K562 (cell line): ENCODE measurements around the gene PRKAG2. TPM values are rescaled to one million over a fixed set of nuclear protein-coding genes. Genes with fewer than 3 reads are reported as not detected.
A peak's percentile ranks its signal among the peaks of the same experiment; 100 is the strongest.

Experiments used
- ATAC-seq: fragments of 200-7000 bp; cut with Tn5 transposase; 3 replicates; pipeline ENCODE4 v1.9.1; 2020; ENCODE audit warnings: moderate library complexity
- BruUV-seq: library from RNA; stranded (reverse); fragments of 400-500 nt; replicated peaks from 2 replicates; lab custom pipeline; 2021; lab: Mats Ljungman, UMichigan
- CTCF ChIA-PET: fragments of 300-600 bp; formaldehyde crosslinking; extraction: SDS; loops from one replicate; lab custom pipeline; 2021; ENCODE audit warnings: low intra/inter-chr PET ratio; lab: Yijun Ruan, JAX
- POLR2A ChIA-PET: fragments of 300-600, 350-650 bp; sonication (Branson Sonifier 250); formaldehyde crosslinking; extraction: SDS; loops from one replicate; lab custom pipeline; 2021; ENCODE audit warnings: antibody characterized with exemption, inconsistent platforms; lab: Yijun Ruan, JAX
- DNase-seq, 4 experiments: peaks; one replicate each; pipeline versions ENCODE4 v3.0.0 to v3.0.0-alpha.2; 2011 to 2018; ENCODE audit warnings: low spot score in 3 of 4, mixed read lengths in 3 of 4; ENCODE audit errors: extremely low read depth in 1 of 4
- FAIRE-seq: peaks from 2 replicates; lab custom pipeline; 2011; peaks lifted over from hg19 to GRCh38; lab: Jason Lieb, UNC
- H2AFZ ChIP-seq: 2 replicates; pipeline ENCODE4 v1.6.0; 2011; ENCODE audit warnings: low read depth, low read length, control low read depth, inconsistent platforms
- H3K27ac ChIP-seq: fragments of 200-600 bp; 3 replicates; pipeline ENCODE4 v1.8.0; 2011; ENCODE audit warnings: low read depth, mild to moderate bottlenecking, control low read depth, inconsistent platforms, low read length, moderate library complexity, mixed read lengths; ENCODE audit errors: extremely low read depth
- H3K27me3 ChIP-seq, 2 experiments: fragments of 300-600 bp in 1 of 2; 2 replicates in 1 of 2; 3 replicates in 1 of 2; pipeline versions ENCODE4 v1.6.0 to v1.8.0; 2011; ENCODE audit warnings: inconsistent platforms in 2 of 2, low read length in 2 of 2, mild to moderate bottlenecking in 1 of 2, mixed read lengths in 1 of 2, moderate library complexity in 1 of 2; ENCODE audit not compliant: control insufficient read depth in 2 of 2, insufficient read depth in 2 of 2
- H3K36me3 ChIP-seq: fragments of 300-600 bp; 3 replicates; pipeline ENCODE4 v1.8.0; 2011; ENCODE audit warnings: mild to moderate bottlenecking, low read length, inconsistent platforms; ENCODE audit not compliant: control insufficient read depth, insufficient read depth
- H3K4me1 ChIP-seq, 2 experiments: fragments of 200-600 bp in 1 of 2; replicated peaks in 1 of 2; 2 replicates in 1 of 2; 3 replicates in 1 of 2; pipeline versions ENCODE4 v1.5.1 to v1.8.0; 2011; ENCODE audit warnings: inconsistent platforms in 2 of 2, low read length in 2 of 2, mild to moderate bottlenecking in 1 of 2, mixed read lengths in 1 of 2, moderate library complexity in 1 of 2; ENCODE audit not compliant: control insufficient read depth in 2 of 2, insufficient read depth in 2 of 2
- H3K4me2 ChIP-seq: 2 replicates; pipeline ENCODE4 v1.6.1; 2011; ENCODE audit warnings: low read length, control low read depth, inconsistent platforms, mixed read lengths; ENCODE audit not compliant: insufficient read depth
- H3K4me3 ChIP-seq: fragments of 200-600 bp; sonication (generic), shearing (Covaris generic); 2 replicates; pipeline ENCODE4 v1.5.1; 2016; ENCODE audit warnings: control low read depth, inconsistent platforms
- H3K79me2 ChIP-seq: fragments of 200-600 bp; 3 replicates; pipeline ENCODE4 v1.8.0; 2011; ENCODE audit warnings: low read length, inconsistent platforms; ENCODE audit not compliant: control insufficient read depth, insufficient read depth
- H3K9ac ChIP-seq, 2 experiments: 2 replicates each; pipeline versions ENCODE4 v1.6.0 to v1.6.1; 2011; ENCODE audit warnings: low read depth in 2 of 2, low read length in 2 of 2, control low read depth in 1 of 2, inconsistent platforms in 1 of 2, mild to moderate bottlenecking in 1 of 2, mixed read lengths in 1 of 2; ENCODE audit not compliant: insufficient read depth in 1 of 2
- H3K9me1 ChIP-seq: one replicate; pipeline ENCODE4 v1.6.0; 2011; ENCODE audit warnings: inconsistent platforms, mild to moderate bottlenecking, low read length, moderate library complexity; ENCODE audit not compliant: control insufficient read depth, insufficient read depth
- H3K9me3 ChIP-seq: replicated peaks from 2 replicates; pipeline ENCODE4 v1.5.1; 2011; ENCODE audit warnings: low read depth, low read length, inconsistent platforms; ENCODE audit not compliant: control insufficient read depth, insufficient read depth
- H4K20me1 ChIP-seq: replicated peaks from 2 replicates; pipeline ENCODE4 v1.6.1; 2011; ENCODE audit warnings: low read length, inconsistent platforms, mixed read lengths; ENCODE audit not compliant: control insufficient read depth, insufficient read depth
- CREB3 ChIP-seq: fragments of 450-650 bp; conservative IDR thresholded peaks from 2 replicates; pipeline ENCODE4 v1.6.1; 2016; ENCODE audit warnings: missing genetic modification characterization, low read depth, mild to moderate bottlenecking, missing compliant biosample characterization, moderate library complexity
- JUND ChIP-seq, 2 experiments: IDR thresholded peaks; 2 replicates in 1 of 2; 3 replicates in 1 of 2; pipeline ENCODE4 v1.6.1; 2011; ENCODE audit warnings: borderline replicate concordance in 2 of 2, low read depth in 2 of 2, low read length in 2 of 2, improper control_type of control experiment in 1 of 2, missing biosample characterization in 1 of 2, missing genetic modification characterization in 1 of 2, missing genetic modification reagents in 1 of 2
- MEIS2 ChIP-seq: fragments of 450-650 bp; IDR thresholded peaks from 2 replicates; pipeline ENCODE4 v1.6.1; 2014; ENCODE audit warnings: mild to moderate bottlenecking; ENCODE audit not compliant: partially characterized antibody
- ZBTB43 ChIP-seq: sonication (generic); formaldehyde crosslinking; IDR thresholded peaks from 2 replicates; pipeline ENCODE4 v1.8.0; 2023; ENCODE audit warnings: mild to moderate bottlenecking, missing genetic modification reagents
- ZBTB7A ChIP-seq: IDR thresholded peaks from 2 replicates; pipeline ENCODE4 v1.6.1; 2011; ENCODE audit warnings: low read depth, mild to moderate bottlenecking, low read length, moderate library complexity, borderline replicate concordance; ENCODE audit not compliant: control insufficient read depth
- ZNF263 ChIP-seq: sonication (generic); formaldehyde crosslinking; IDR thresholded peaks from 2 replicates; pipeline ENCODE4 v1.8.0; 2022; ENCODE audit warnings: mild to moderate bottlenecking, missing genetic modification reagents, borderline replicate concordance
- WGBS: fragments of 100-300 bp; shearing (Covaris generic); methylation state at CpG from one replicate; pipeline ENCODE4 v1.1.6; 2016; ENCODE audit warnings: low coverage, mixed read lengths; ENCODE audit not compliant: insufficient coverage; ENCODE audit errors: missing lambda C conversion rate; 5-methylcytosine and 5-hydroxymethylcytosine counted together
- in situ Hi-C: fragments of 300-500 bp; cut with MboI; formaldehyde crosslinking; loops from 4 replicates; pipeline ENCODE4 v1.15.0; 2018; ENCODE audit warnings: inconsistent platforms, mixed read lengths
- intact Hi-C: fragments of 100-400 bp; cut with micrococcal nuclease; formaldehyde crosslinking; loops from 2 replicates; pipeline ENCODE4 v1.14.2; 2022
- polyA plus RNA-seq, 8 experiments: library from polyadenylated mRNA; depleted of rRNA in 4 of 8; stranded (reverse) in 5 of 8; unstranded in 3 of 8; fragments of >200 nt; fragmentation: Nextera tagmentation in 2 of 8; fragmentation: Illumina TruSeq in 1 of 8; extraction: Ambion mirVana in 2 of 8; extraction: Trizol in 1 of 8; gene quantifications; 2 replicates each; pipeline versions ENCODE4 v1.2.1 to v1.2.3, GENCODE V29; 2011 to 2014; ENCODE audit warnings: inconsistent platforms in 1 of 8, missing spikeins in 1 of 8
- total RNA-seq, 7 experiments: library from RNA; depleted of rRNA in 6 of 7; stranded (reverse); fragments of >200 nt in 6 of 7; fragmentation: Illumina TruSeq in 2 of 7; extraction: Trizol in 2 of 7; gene quantifications; 2 replicates each; pipeline versions ENCODE4 v1.2.1 to v1.2.3, GENCODE V29; 2011 to 2021; ENCODE audit warnings: low replicate concordance in 1 of 7

Gene PRKAG2
- total and polyA plus RNA-seq, 9 of the 15 experiments (the other 6 are each of a cell fraction or from before 2014, with no cell fraction given): 0.99 to 5.6 (median 3.3) TPM

GRCh38 chr7:151832656-151833055, 44.3 kb downstream of the PRKAG2 start:
- H3K27me3 ChIP-seq: peaks cover 66 to 77% of the 10 kb centered on the region in 2 experiments
- H3K4me2 ChIP-seq: no peak overlapping the region
- no peak overlapping the region for H3K27ac ChIP-seq
- DNase-seq: no peak
- ChIA-PET POLR2A (interaction anchor here (0.7 kb wide), 1 partner anchor 8 kb away, joined by 3 read pairs; no protein-coding TSS in a partner anchor), CTCF (no interaction called here)
- intact Hi-C loops (no loop called here), in situ Hi-C loops (no loop called here)
- H3K4me1 ChIP-seq: peaks cover 0 to 3% of the 10 kb centered on the region in 2 experiments; a peak in 1 of 5 replicates
- no peak overlapping the region for H3K4me3 ChIP-seq
- WGBS: 4% methylated on average over 11 of the region's 11 CpGs
- no peak for FAIRE-seq
- no peaks in the 10 kb centered on the region for H3K9me1 ChIP-seq
- H3K9ac ChIP-seq: no peak overlapping the region
- H4K20me1 ChIP-seq: peaks cover 14% of the 10 kb centered on the region
- no peak overlapping the region for H2AFZ ChIP-seq
- H3K36me3 ChIP-seq: no peaks in the 10 kb centered on the region
- TF ChIP-seq ZBTB7A (0 out of 2 replicates have a peak, but pooled peaks have one; percentile 15), JUND (IDR thresholded peaks at IDR 0.05; ENCODE audit: borderline replicate concordance, low read depth, low read length) (no peak), JUND (tag; IDR thresholded peaks at IDR 0.05; ENCODE audit: borderline replicate concordance, low read depth, low read length) (no peak)
- BruUV-seq: no TSS peak
- H3K79me2 ChIP-seq: no peaks in the 10 kb centered on the region
- ATAC-seq: no peak
- H3K9me3 ChIP-seq: no peaks in the 10 kb centered on the region

DNA sequence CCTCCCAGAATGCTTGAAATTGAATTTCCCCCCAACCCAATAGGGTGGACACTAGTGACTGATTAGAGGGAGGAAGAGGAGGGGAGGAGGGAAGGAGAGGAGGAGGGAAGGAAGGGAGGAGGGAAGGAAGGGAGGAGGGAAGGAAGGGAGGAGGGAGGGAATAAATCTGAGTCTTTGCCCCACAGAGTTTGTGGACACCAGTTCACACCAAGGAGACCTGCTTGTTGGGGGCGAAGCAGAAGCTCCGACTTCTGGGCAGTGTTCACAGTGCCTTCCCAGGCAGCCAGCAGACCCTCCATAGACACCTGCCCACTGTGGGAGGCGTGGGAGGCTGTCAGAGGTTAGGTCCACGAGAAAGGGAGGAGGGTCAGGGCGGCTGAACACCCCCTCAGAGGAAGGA, 44.8 kb downstream of the PRKAG2 start:
- H3K27ac ChIP-seq: no peak overlapping the region
- no peaks in the 10 kb centered on the region for H3K79me2 ChIP-seq
- H3K4me1 ChIP-seq: peaks cover 0 to 3% of the 10 kb centered on the region in 2 experiments; a peak in 1 of 5 replicates
- no peaks in the 10 kb centered on the region for H3K36me3 ChIP-seq
- H3K9me1 ChIP-seq: no peaks in the 10 kb centered on the region
- WGBS: 3% methylated on average over 4 of the region's 5 CpGs
- H3K27me3 ChIP-seq: peaks cover 61 to 73% of the 10 kb centered on the region in 2 experiments
- BruUV-seq: no TSS peak
- ATAC-seq (no peak), DNase-seq (no peak), FAIRE-seq (no peak)
- intact Hi-C loops (no loop called here), in situ Hi-C loops (no loop called here)
- H3K4me2 ChIP-seq: no peak overlapping the region
- TF ChIP-seq CREB3 (no peak), MEIS2 (no peak), ZNF263 (CRISPR knock-in tag) (peak; percentile 95), ZBTB43 (CRISPR knock-in tag) (no peak)
- H4K20me1 ChIP-seq: peaks cover 14% of the 10 kb centered on the region
- CTCF ChIA-PET: no interaction called here
- no peaks in the 10 kb centered on the region for H3K9me3 ChIP-seq
- POLR2A ChIA-PET: no interaction called here
- H2AFZ ChIP-seq: no peak overlapping the region
- no peak overlapping the region for H3K9ac ChIP-seq
- H3K4me3 ChIP-seq: no peak overlapping the region
